ENCODE data around the gene TMEM185B. TPM values are rescaled to one million over a fixed set of nuclear protein-coding genes. Genes with fewer than 3 reads are reported as not detected.

Gene TMEM185B
- total and polyA plus RNA-seq, 2 donors (not counting 1 experiment from before 2014, with no cell fraction given): 25.9 to 28.8 TPM

GRCh38 chr2:120219766-120220165 is 3.4 kb downstream of the TMEM185B start:
- TF ChIP-seq, protein P1, sequence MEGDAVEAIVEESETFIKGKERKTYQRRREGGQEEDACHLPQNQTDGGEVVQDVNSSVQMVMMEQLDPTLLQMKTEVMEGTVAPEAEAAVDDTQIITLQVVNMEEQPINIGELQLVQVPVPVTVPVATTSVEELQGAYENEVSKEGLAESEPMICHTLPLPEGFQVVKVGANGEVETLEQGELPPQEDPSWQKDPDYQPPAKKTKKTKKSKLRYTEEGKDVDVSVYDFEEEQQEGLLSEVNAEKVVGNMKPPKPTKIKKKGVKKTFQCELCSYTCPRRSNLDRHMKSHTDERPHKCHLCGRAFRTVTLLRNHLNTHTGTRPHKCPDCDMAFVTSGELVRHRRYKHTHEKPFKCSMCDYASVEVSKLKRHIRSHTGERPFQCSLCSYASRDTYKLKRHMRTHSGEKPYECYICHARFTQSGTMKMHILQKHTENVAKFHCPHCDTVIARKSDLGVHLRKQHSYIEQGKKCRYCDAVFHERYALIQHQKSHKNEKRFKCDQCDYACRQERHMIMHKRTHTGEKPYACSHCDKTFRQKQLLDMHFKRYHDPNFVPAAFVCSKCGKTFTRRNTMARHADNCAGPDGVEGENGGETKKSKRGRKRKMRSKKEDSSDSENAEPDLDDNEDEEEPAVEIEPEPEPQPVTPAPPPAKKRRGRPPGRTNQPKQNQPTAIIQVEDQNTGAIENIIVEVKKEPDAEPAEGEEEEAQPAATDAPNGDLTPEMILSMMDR (conservative IDR thresholded peaks at IDR 0.05 in 1 of 2, IDR thresholded peaks at IDR 0.05 in 1 of 2; ENCODE audit: low read depth in 1 of 2, low read length in 2 of 2): no peak
- no peak for TF ChIP-seq EZH2 (IDR thresholded peaks at IDR 0.05; ENCODE audit: low read length, missing control alignments)
- Histone ChIP-seq H3K27me3 (ENCODE audit: control insufficient read depth, insufficient read depth, low read length) (no peaks in the 10 kb centered on the region), H3K9ac (ENCODE audit: insufficient read depth, low read length) (no peak overlapping the region), H3K4me2 (ENCODE audit: extremely low read depth, insufficient read depth, low read length) (no peak overlapping the region), H3K4me3 (replicated peaks in 1 of 4; ENCODE audit: control extremely low read depth in 1 of 4, insufficient read depth in 1 of 4, low read depth in 3 of 4, low read length in 4 of 4) (no peak overlapping the region), H3K27ac (ENCODE audit: insufficient read depth, low read length) (no peak overlapping the region), H3K79me2 (ENCODE audit: control insufficient read depth, insufficient read depth, low read length) (peaks cover 9% of the 10 kb centered on the region), H4K20me1 (ENCODE audit: control insufficient read depth, extremely low read depth, insufficient read depth, low read length) (no peaks in the 10 kb centered on the region), H3K9me3 (ENCODE audit: control insufficient read depth, insufficient read depth, low read depth, low read length) (no peaks in the 10 kb centered on the region), H2AFZ (ENCODE audit: low read length) (no peak overlapping the region), H3K36me3 (ENCODE audit: control insufficient read depth, insufficient read depth, low read length) (peaks cover 4% of the 10 kb centered on the region), H3K4me1 (ENCODE audit: control insufficient read depth, extremely low read depth, insufficient read depth, low read length) (peaks cover 3% of the 10 kb centered on the region)
- DNase-seq (ENCODE audit: low read depth in 2 of 2): no peak

GRCh38 chr2:120219291-120219690 is 3.9 kb downstream of the TMEM185B start:
- H3K4me1 ChIP-seq (ENCODE audit: control insufficient read depth, extremely low read depth, insufficient read depth, low read length): peaks cover 3% of the 10 kb centered on the region
- H3K27ac ChIP-seq (ENCODE audit: insufficient read depth, low read length): no peak overlapping the region
- peaks cover 4% of the 10 kb centered on the region for H3K36me3 ChIP-seq (ENCODE audit: control insufficient read depth, insufficient read depth, low read length)
- H3K79me2 ChIP-seq (ENCODE audit: control insufficient read depth, insufficient read depth, low read length): peaks cover 9% of the 10 kb centered on the region
- H3K4me2 ChIP-seq (ENCODE audit: extremely low read depth, insufficient read depth, low read length): no peak overlapping the region
- H4K20me1 ChIP-seq (ENCODE audit: control insufficient read depth, extremely low read depth, insufficient read depth, low read length): no peaks in the 10 kb centered on the region
- no peak overlapping the region for H3K4me3 ChIP-seq (replicated peaks in 1 of 4; ENCODE audit: control extremely low read depth in 1 of 4, insufficient read depth in 1 of 4, low read depth in 3 of 4, low read length in 4 of 4)
- TF ChIP-seq, protein P1 (conservative IDR thresholded peaks at IDR 0.05 in 1 of 2, IDR thresholded peaks at IDR 0.05 in 1 of 2; ENCODE audit: low read depth in 1 of 2, low read length in 2 of 2): no peak
- no peak for TF ChIP-seq EZH2 (IDR thresholded peaks at IDR 0.05; ENCODE audit: low read length, missing control alignments)
- H3K9me3 ChIP-seq (ENCODE audit: control insufficient read depth, insufficient read depth, low read depth, low read length): no peaks in the 10 kb centered on the region
- no peak for DNase-seq (ENCODE audit: low read depth in 2 of 2)
- no peaks in the 10 kb centered on the region for H3K27me3 ChIP-seq (ENCODE audit: control insufficient read depth, insufficient read depth, low read length)
- no peak overlapping the region for H3K9ac ChIP-seq (ENCODE audit: insufficient read depth, low read length)
- H2AFZ ChIP-seq (ENCODE audit: low read length): no peak overlapping the region

GRCh38 chr2:120218181-120218580 is 5.0 kb downstream of the TMEM185B start:
- no peak for DNase-seq (ENCODE audit: low read depth in 2 of 2)
- H3K4me1 ChIP-seq (ENCODE audit: control insufficient read depth, extremely low read depth, insufficient read depth, low read length): no peaks in the 10 kb centered on the region
- H3K9ac ChIP-seq (ENCODE audit: insufficient read depth, low read length): no peak overlapping the region
- H3K36me3 ChIP-seq (ENCODE audit: control insufficient read depth, insufficient read depth, low read length): peaks cover 4% of the 10 kb centered on the region
- H4K20me1 ChIP-seq (ENCODE audit: control insufficient read depth, extremely low read depth, insufficient read depth, low read length): no peaks in the 10 kb centered on the region
- TF ChIP-seq EZH2 (IDR thresholded peaks at IDR 0.05; ENCODE audit: low read length, missing control alignments): no peak
- TF ChIP-seq, protein P1 (conservative IDR thresholded peaks at IDR 0.05 in 1 of 2, IDR thresholded peaks at IDR 0.05 in 1 of 2; ENCODE audit: low read depth in 1 of 2, low read length in 2 of 2): no peak
- no peaks in the 10 kb centered on the region for H3K27me3 ChIP-seq (ENCODE audit: control insufficient read depth, insufficient read depth, low read length)
- H3K9me3 ChIP-seq (ENCODE audit: control insufficient read depth, insufficient read depth, low read depth, low read length): no peaks in the 10 kb centered on the region
- peaks cover 9% of the 10 kb centered on the region for H3K79me2 ChIP-seq (ENCODE audit: control insufficient read depth, insufficient read depth, low read length)
- no peak overlapping the region for H3K4me2 ChIP-seq (ENCODE audit: extremely low read depth, insufficient read depth, low read length)
- no peak overlapping the region for H2AFZ ChIP-seq (ENCODE audit: low read length)
- H3K27ac ChIP-seq (ENCODE audit: insufficient read depth, low read length): no peak overlapping the region
- no peak overlapping the region for H3K4me3 ChIP-seq (replicated peaks in 1 of 4; ENCODE audit: control extremely low read depth in 1 of 4, insufficient read depth in 1 of 4, low read depth in 3 of 4, low read length in 4 of 4)

All from fibroblast of lung (primary cell).